Activated T-helper 1 cell treated with Interleukin-2 at 50 U/mL for 16 hours (primary cell): ENCODE data around the gene MAN1C1.
A peak's percentile ranks its signal among the peaks of the same experiment; 100 is the strongest.

Experiments
- DNase-seq: peaks from one replicate; pipeline ENCODE4 v3.0.0-alpha.2; 2020; ENCODE audit warnings: low read depth

The MAN1C1 gene

DNA sequence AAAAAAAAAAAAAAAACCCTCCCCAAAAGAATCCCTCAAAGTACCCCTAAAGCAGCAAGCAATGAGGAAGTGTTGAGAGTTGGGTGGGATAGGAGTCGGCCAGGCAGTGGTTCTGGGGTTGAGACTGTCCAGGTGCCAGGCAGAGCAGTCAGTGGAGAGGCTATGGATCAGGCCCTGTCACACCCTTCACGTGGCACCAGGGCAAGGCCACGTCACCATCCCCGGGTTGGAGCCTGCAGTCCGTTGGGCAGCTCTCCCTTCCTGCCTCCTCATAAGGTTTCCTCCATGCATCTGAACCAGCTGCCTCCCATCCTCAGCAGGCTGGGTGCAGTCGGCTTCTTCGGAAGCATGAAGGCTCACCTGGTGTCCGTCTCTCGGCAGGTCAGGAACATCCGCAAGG lies 146.9 kb downstream of the MAN1C1 start:
- no peak for DNase-seq

DNA sequence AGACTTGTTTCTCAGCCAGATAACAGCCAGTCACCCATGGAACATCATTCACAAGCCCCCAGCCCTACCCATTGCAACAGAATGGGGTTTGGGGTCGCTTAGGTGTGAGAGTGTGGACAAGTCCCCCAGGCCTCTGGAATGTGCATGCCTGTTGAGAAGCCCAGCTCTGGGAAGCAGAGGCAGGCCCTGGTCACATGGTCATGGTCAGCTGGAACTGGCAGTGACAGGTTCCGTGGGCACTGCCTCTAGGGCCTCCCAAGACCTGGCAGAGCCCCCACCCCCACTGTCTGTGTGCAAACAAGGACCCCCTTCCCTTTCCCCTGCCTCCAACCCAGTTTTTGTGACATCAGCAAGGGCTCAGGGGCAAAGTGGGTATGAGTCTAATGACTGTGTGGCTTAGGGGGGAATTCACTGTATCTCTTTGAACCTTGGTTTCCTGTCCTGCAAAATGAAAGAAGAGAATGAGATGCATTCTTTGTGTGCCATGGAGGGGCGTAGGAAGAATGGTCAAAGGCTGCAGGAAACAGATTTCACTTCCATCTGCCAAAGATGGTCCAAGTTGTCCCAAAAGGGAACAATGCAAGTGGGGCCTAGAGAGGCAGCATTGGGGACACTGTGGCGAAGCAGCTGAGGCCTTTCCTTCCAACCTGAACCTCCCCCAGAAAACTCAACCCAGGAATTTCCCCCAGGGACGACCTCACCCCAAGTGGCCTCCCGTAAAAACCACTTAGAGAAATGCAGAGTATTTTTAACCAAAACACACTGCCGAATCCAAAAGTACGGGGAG lies 148.7 kb downstream of the MAN1C1 start:
- no peak for DNase-seq

GRCh38 chr1:25765923-25766589 lies 149.5 kb downstream of the MAN1C1 start:
- no peak for DNase-seq

GRCh38 chr1:25766721-25767436 lies 150.3 kb downstream of the MAN1C1 start:
- DNase-seq: no peak

- DNase-seq: no peak
Observed at GRCh38 chr1:25767437-25767770, 150.8 kb downstream of the MAN1C1 start.

GRCh38 chr1:25768999-25769398 lies 152.4 kb downstream of the MAN1C1 start:
- no peak for DNase-seq

- no peak for DNase-seq
Observed at GRCh38 chr1:25769625-25770383, 153.2 kb downstream of the MAN1C1 start.

DNA sequence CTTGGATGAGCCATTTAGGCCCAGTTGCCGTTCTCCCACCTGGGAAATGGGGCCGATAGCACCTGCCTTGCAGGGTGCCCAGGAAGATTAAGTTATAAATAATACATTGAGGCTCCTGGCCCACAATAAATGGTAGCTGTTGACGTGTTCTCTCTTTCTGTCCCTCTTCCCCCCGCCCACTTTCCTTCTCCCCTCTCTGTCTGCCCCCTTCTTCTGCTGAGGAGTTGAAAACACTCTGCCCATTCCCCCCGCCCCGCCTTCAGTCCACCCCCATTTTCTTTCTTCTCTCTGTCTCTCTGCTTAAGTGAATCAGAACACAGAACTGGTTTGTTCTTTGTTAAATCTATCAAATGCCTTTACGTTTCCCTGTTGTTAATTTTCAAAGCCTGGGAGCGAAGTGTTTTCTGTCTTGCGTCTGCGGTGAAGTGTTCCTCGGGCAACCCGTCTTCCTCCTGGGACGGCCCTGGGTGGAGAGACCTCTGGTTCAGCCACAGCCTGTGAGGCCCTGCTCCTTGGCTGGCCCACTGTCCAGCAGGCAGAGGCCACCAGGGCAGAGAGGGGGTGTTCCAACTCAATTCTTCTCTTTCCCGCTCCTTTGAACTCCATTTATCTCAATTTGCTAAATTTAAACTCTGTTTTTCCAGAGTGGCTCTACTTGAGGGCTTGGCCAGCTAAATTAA lies 154.1 kb downstream of the MAN1C1 start:
- no peak for DNase-seq

DNA sequence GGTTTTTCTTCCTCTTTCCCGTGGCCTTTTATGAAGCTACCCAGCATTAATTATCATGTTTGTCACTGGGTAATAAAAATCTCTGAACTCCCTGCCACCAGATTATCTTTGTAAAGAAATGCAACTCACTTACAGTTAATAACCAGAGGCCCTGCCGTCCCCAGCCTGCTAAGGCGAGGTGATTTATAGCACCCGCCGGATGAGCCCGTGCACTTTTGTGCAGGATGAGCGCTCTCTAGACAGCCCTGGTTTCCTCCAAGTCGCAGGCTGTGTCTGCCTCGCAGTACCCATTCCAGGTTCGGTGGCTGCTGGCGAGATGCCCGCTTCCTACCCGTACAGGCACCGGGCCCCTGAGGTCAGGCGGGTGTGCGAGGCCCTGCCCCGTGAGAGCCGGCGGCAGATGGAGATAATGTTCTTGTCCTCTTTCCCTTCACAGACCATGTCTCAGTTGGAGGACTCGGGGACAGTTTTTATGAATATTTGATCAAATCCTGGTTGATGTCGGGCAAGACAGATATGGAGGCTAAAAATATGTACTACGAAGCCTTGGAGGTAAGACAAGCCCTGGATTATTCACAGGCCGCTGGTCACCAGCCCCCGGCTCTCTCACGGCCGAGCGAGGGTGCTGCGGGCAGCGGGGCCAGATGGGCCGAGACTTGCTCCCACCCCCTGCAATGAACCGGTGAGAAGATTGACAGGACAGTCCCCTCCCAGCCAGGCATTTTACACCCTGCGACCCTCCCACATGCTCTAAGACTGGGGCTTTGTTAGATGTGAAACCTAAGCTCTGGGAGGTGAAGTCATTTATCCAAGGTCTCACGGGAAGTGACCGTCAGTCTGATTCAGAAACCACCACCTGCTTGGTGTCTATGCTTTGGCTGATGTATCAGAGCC lies 154.9 kb downstream of the MAN1C1 start:
- no peak for DNase-seq

GRCh38 chr1:25772164-25772563 lies 155.6 kb downstream of the MAN1C1 start:
- DNase-seq: no peak

DNA sequence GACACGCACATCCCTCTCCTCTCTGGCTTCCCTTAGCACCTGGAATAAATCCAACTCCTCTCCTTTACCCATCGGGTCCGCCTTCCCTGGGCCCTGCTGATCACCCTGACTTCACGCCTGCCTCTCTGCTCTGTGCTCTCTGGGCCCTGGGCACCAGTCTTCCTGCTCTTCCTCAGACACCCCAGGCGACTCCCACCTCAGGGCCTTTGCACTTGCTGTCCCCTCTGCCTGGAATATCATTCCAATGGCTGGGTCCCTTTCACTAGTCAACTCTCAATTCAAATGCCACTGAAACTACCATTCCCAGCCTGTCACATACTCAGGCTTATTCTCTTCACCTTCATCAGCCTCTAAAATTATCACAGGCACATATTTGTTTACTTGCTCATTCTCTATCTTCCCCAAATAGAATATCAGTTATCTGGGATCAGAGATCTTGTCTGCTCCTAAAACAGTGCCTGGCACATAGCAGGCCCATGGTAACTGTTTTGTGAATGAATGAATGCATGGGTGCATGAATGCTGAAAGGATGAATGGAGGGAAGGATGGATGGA lies 156.2 kb downstream of the MAN1C1 start:
- no peak for DNase-seq

GRCh38 chr1:25773441-25774125 lies 157.0 kb downstream of the MAN1C1 start:
- no peak for DNase-seq

DNA sequence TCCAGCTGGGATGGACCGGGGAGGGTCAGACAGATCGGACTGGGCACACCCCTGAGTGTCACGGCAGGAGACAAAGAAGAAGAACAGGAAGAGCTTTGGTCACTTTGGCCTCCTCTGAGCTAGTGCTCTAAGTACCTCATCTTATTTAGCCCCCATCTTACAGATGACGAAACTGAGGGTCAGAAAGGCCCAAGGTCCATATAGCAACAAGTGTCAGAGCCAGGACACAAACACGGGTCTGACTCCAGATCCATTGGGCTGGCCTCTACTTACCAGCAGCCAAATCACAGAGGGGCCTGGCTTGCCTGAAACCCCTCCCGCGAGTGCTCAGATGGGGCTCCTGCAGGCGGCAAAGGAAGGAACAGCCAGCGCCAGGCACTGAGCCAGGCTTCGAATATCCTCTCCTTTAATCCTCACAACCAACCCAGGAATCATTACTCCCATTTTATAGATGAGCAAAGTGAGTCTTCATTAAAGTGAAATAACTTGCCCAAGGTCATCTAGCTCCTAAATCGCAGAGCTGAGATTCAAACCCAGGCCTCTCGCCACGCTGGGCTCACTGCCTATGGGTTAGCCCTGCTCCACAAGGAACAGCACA lies 157.7 kb downstream of the MAN1C1 start:
- DNase-seq: no peak

DNA sequence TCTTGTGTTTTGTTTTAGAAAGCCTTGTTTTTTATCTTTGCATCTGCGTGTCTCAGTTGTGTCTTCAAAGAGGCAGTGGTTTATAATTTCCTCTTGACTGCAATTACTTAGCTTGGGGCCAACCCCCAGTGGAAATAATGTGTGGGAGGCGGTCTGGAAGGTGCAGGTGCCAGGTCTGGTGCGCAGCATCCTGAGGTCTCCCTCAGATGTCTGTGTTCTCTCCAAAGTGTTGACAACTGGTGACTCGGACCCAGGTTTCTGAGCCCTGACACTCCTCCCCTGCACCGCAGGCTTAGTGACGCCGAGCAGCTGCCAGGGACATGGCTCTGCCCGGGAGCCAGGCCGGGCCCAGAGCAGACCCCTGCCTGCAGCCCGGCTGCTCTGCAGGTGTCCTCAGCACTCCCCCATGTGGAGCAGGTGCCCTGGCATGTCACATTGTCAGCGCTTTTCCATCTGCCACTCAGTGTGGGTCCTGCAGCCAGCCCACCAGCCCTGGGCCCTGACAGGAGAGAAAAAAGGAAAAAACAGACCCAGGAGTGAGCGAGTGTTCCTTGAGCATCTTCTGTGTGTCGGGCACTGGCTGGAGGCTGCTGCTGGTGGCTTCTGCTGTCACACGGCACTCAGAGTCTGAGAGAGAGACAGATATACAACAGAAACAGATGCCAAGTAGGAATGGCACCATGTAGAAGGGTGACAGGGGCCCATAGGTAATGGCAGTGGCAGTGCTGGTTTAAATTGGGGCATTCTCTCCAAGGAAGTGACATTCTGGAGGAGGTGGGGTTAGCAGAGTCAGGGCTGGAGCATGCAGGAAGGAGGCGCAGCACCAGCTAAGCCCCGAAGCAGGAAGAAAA lies 158.6 kb downstream of the MAN1C1 start:
- DNase-seq: peak; percentile 66

- DNase-seq: no peak
Observed at GRCh38 chr1:25779388-25779787, 162.8 kb downstream of the MAN1C1 start.

GRCh38 chr1:25779894-25780293 lies 163.3 kb downstream of the MAN1C1 start:
- DNase-seq: no peak

- DNase-seq: no peak
Observed at GRCh38 chr1:25780318-25781129, 163.9 kb downstream of the MAN1C1 start.

DNA sequence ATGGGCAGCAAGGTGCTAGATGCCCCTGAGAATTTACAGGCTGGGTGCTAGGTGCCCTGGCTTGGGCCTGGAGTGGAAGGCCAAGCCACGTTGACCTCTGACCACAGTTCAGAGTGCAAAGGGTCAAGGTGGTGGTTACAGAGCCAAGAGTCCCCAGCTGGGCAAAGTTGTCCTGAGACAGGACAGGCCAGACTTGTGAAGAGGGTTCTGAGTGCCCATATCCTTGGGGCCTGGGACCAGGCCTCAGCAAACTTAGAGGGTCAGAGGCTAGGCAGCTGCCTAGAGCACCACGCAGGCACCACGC lies 164.5 kb downstream of the MAN1C1 start:
- no peak for DNase-seq
